ENCODE data around the gene NUP93. TPM values are rescaled to one million over a fixed set of nuclear protein-coding genes. Genes with fewer than 3 reads are reported as not detected.

The NUP93 gene
- 156 TPM for polyA plus RNA-seq (2013, experiment 1 of 4)
- 144 TPM for polyA plus RNA-seq (2013, experiment 2 of 4)
- polyA plus RNA-seq (2013, experiment 3 of 4) = 105 TPM
- polyA plus RNA-seq (2013, experiment 4 of 4) = 119 TPM

DNA sequence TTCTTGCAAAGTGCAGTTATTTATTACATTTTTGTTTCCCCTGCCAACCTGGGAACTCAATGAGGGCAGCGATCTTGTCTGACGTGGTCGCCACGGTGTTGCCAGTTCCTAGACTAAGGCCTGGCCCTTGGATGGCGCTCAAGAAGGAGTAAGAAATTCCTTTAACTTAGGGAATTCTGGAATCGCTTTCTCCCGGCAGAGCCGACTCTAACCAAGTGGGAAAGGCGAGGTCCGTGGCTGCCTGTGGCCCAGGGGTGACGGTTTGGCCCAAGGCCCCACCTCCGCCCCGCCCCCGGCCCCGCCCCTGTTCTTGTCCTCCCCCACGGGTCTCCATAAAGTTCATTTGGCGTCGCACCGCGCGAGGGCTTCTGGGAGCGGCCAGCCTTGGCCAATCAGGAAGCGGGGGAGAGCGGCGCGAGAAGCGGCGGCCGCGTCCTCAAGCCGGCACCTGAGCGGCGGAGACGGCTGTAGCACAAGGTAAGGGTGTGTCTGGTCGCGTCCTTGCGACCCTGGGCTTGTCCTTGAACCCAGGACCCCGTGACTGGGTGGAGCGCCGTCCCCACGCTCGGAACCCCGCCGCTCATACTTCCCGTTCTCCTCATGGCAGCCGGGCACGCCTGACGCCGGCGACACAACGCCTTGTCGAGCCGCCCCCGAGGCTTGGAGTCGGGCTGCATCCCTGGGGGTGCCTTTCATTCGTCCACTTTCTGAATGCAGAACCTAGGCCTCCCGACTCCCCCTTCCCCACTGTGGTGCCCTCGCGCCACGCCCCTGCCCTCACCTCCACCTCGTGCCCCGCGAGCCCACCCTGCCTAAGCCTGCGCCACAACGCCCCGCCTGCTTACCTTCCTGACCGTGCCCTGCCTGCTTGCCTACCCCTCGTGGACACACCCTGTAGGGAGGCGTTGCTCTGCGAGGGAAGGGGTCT is at the start of gene NUP93:
Gene NUP93, plus strand, starts transcription at position 395 of the 928 bp plus-strand sequence. CDS start 18,119 bp downstream, outside the sequence.
- Histone ChIP-seq H3K4me1 (ENCODE audit: control insufficient read depth, insufficient read depth, low read length) (peaks cover 7% of the 10 kb centered on the region), H3K27ac (ENCODE audit: insufficient read depth, low read depth, low read length, poor library complexity, severe bottlenecking) (peak within 1 kb of the TSS; percentile 65), H3K9me3 (ENCODE audit: control insufficient read depth, low read length) (no peaks in the 10 kb centered on the region), H3K4me3 (ENCODE audit: insufficient read depth, low read depth, low read length) (peak within 1 kb of the TSS; percentile 88), H3K27me3 (ENCODE audit: control insufficient read depth, insufficient read depth, low read length, poor library complexity, severe bottlenecking) (no peaks in the 10 kb centered on the region), H3K36me3 (ENCODE audit: control insufficient read depth, insufficient read depth, low read length) (no peaks in the 10 kb centered on the region)
- WGBS, 2 experiments = 0 to 1% methylated on average over 70 of the region's 70 CpGs

DNA sequence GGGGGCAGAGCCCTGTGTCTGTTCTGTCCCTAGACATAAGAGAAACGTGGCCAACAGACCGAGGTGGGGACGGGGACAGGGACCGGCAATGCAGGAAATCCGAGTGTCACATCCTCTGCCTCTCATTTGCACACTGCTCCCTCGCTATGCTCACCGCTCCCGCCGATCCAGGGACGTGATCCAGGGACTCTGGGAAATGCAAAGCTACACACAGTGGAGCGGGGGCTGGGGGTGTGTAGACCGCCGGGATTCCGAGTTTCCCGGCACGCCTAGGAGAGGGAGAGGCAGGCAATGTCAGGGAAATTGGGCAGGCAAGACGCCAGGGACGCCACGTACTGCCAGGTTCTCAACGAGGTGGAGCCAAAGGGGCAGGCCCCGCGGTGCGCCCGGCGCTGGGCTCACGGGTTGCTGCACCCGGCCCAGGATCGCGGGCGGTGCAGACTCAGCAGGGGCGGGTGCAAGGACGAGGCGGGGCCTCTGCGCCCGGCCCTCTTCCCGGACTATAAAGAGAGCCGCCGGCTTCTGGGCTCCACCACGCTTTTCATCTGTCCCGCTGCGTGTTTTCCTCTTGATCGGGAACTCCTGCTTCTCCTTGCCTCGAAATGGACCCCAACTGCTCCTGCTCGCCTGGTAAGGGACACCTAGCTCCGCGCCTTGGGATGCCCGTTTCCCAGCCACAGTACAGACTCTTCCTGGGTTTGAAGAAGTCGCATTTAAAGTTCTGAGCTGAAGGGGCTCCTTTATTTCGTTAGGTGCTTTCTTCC is 47.8 kb upstream of the NUP93 start, which contains the start of gene MT1X:
Gene MT1X, plus strand, starts transcription at position 532 of the 764 bp plus-strand sequence. Its CDS starts 71 bp downstream, at position 603.
- Histone ChIP-seq H3K9me3 (ENCODE audit: control insufficient read depth, low read length) (no peaks in the 10 kb centered on the region), H3K27me3 (ENCODE audit: control insufficient read depth, insufficient read depth, low read length, poor library complexity, severe bottlenecking) (peaks cover 50% of the 10 kb centered on the region), H3K4me3 (ENCODE audit: insufficient read depth, low read depth, low read length) (peak within 1 kb of the TSS; percentile 51), H3K36me3 (ENCODE audit: control insufficient read depth, insufficient read depth, low read length) (no peaks in the 10 kb centered on the region), H3K27ac (ENCODE audit: insufficient read depth, low read depth, low read length, poor library complexity, severe bottlenecking) (no peak within 1 kb of the TSS), H3K4me1 (ENCODE audit: control insufficient read depth, insufficient read depth, low read length) (peaks cover 6% of the 10 kb centered on the region)
- 1% methylated on average over 49 of the region's 49 CpGs for WGBS, 2 experiments

DNA sequence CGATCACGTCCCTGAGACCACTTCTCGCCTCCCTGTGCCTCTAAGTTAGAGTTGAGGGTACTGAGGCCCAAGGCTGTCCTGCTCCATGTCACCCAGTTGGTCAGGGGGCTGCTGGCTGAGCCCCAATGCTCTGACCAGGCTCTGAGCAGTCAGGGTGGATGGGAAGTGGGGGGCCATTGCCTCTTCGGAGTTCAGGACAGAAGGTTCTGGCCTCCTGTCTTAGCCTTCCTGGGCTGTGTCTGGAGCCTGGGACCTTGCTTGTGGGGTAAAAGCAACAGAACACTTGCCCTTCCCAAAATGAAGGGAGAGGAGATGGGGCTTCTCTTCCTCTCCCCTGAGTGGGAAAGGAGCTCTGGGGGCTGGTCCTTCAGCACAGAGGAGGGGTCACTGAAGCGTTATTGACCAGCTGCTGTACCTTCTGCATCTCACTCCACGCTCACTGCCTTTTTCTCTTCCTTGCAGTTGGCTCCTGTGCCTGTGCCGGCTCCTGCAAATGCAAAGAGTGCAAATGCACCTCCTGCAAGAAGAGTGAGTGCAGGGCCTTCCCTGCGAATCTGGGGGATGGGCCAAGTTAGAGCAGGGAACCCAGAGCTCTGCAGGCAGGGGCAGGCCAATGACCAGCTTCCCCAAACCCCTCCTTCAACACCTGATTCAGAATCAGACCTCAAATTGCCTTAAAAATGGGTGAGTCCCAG is 47.1 kb upstream of the NUP93 start:
- 27 to 31% methylated on average over 8 of the region's 8 CpGs for whole genome bisulfite sequencing, 2 experiments
- H3K4me3 ChIP-seq (ENCODE audit: insufficient read depth, low read depth, low read length) = peak overlapping the region; percentile 51
- peaks cover 43% of the 10 kb centered on the region for H3K27me3 ChIP-seq (ENCODE audit: control insufficient read depth, insufficient read depth, low read length, poor library complexity, severe bottlenecking)
- H3K36me3 ChIP-seq (ENCODE audit: control insufficient read depth, insufficient read depth, low read length) = no peaks in the 10 kb centered on the region
- peaks cover 6% of the 10 kb centered on the region for H3K4me1 ChIP-seq (ENCODE audit: control insufficient read depth, insufficient read depth, low read length)
- no peak overlapping the region for H3K27ac ChIP-seq (ENCODE audit: insufficient read depth, low read depth, low read length, poor library complexity, severe bottlenecking)
- no peaks in the 10 kb centered on the region for H3K9me3 ChIP-seq (ENCODE audit: control insufficient read depth, low read length)

DNA sequence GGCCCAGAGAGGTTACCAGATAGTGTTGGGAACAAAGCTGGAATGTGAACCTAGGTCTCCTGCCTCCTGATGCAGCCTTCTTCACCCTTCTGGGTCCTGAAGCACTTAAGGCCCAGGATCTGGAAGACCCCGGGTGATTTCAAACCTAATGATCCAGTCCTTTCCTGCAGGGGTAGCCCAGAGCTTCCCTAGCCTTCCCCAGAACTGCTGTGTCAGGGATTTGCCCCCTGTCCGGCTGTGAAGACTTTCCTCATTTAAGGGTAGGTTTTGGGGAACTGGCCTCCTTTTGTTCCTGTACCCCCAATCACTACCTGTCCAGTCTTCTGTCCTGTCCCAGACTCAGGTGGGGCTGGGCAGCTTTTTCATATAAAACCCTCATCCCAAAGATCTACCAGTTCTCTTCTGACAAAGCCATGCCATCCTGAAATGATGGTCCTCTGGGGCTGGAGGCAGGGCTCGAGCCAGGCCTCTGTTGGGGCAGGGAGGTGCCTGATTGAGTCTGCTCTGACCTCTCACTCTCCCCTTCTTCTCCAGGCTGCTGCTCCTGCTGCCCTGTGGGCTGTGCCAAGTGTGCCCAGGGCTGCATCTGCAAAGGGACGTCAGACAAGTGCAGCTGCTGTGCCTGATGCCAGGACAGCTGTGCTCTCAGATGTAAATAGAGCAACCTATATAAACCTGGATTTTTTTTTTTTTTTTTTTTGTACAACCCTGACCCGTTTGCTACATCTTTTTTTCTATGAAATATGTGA is 46.3 kb upstream of the NUP93 start:
- 77 to 83% methylated on average over 4 to 5 of the region's 5 CpGs for WGBS, 2 experiments
- Histone ChIP-seq H3K27ac (ENCODE audit: insufficient read depth, low read depth, low read length, poor library complexity, severe bottlenecking) (no peak overlapping the region), H3K4me1 (ENCODE audit: control insufficient read depth, insufficient read depth, low read length) (peaks cover 6% of the 10 kb centered on the region), H3K4me3 (ENCODE audit: insufficient read depth, low read depth, low read length) (no peak overlapping the region), H3K36me3 (ENCODE audit: control insufficient read depth, insufficient read depth, low read length) (no peaks in the 10 kb centered on the region), H3K27me3 (ENCODE audit: control insufficient read depth, insufficient read depth, low read length, poor library complexity, severe bottlenecking) (peaks cover 41% of the 10 kb centered on the region), H3K9me3 (ENCODE audit: control insufficient read depth, low read length) (no peaks in the 10 kb centered on the region)

DNA sequence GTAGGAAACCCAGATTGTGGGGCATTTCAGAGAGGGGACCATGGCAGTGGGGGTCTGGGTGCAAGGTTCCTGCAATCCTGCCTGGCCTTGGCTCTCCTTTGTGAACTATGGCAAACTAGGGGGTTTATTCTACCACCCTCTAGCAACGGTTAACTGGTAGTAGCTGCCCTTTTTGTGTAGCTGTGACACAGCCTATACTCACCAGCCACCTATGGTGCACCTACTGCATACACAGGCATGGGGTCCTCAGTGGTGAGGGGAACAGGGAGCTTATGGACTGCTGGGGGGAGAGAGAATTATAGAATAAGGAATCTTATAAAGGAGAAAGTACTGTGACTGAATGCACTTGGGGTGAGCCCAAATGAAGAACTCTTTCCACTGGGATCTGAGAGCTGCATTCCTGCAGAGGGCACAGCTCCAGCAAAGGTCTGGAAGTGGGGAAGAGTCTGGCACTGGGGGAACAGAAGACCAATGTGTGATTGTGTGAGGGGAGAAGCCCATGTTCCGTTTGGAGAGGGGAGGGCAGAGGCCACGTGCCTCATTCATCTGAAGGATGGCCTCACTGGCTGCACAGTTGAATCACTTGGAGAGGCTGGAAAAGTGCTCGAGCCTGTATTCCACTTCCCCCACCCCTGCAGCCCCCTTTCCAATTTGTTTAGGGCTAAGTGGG is 45.5 kb upstream of the NUP93 start:
- Histone ChIP-seq H3K27me3 (ENCODE audit: control insufficient read depth, insufficient read depth, low read length, poor library complexity, severe bottlenecking) (peaks cover 41% of the 10 kb centered on the region), H3K4me1 (ENCODE audit: control insufficient read depth, insufficient read depth, low read length) (peaks cover 6% of the 10 kb centered on the region), H3K36me3 (ENCODE audit: control insufficient read depth, insufficient read depth, low read length) (no peaks in the 10 kb centered on the region), H3K9me3 (ENCODE audit: control insufficient read depth, low read length) (no peaks in the 10 kb centered on the region), H3K4me3 (ENCODE audit: insufficient read depth, low read depth, low read length) (no peak overlapping the region), H3K27ac (ENCODE audit: insufficient read depth, low read depth, low read length, poor library complexity, severe bottlenecking) (no peak overlapping the region)
- WGBS, 2 experiments = 70 to 76% methylated on average over 4 of the region's 4 CpGs

DNA sequence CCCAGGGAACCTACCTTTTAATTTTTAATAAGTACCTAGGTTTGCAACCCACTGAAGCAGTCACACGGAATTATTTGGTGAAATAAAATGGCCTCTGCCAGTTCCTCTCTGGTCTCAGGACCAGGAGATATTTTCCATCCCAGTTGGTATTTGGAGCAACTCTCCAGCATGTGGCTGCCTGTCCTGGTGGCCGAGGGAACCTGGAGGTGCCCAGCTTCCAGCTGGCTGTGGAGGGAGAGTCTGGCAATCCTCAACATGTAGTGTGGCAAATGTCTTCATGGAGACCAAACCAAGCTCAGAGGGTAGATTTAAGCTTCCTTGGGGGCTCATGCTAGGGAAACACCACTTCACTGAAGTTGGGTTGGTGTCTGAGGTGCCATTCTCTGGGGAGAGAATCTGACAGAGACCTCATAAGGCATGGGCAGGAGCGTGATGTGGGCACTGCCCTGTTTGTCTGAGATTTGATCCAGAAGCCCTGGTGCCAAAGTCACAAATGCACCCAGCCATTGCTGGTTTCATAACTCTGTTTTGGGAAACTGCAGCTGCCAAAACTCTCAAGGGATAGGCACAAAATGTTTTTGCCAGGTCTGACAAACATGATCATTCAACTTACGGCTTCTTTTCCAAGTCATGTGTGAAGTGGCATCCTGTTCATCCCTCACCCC is 44.9 kb upstream of the NUP93 start:
- Histone ChIP-seq H3K27me3 (ENCODE audit: control insufficient read depth, insufficient read depth, low read length, poor library complexity, severe bottlenecking) (peaks cover 40% of the 10 kb centered on the region), H3K36me3 (ENCODE audit: control insufficient read depth, insufficient read depth, low read length) (no peaks in the 10 kb centered on the region), H3K4me3 (ENCODE audit: insufficient read depth, low read depth, low read length) (no peak overlapping the region), H3K27ac (ENCODE audit: insufficient read depth, low read depth, low read length, poor library complexity, severe bottlenecking) (no peak overlapping the region), H3K9me3 (ENCODE audit: control insufficient read depth, low read length) (no peaks in the 10 kb centered on the region), H3K4me1 (ENCODE audit: control insufficient read depth, insufficient read depth, low read length) (peaks cover 6% of the 10 kb centered on the region)
- 92 to 96% methylated on average over 4 of the region's 4 CpGs for WGBS, 2 experiments

DNA sequence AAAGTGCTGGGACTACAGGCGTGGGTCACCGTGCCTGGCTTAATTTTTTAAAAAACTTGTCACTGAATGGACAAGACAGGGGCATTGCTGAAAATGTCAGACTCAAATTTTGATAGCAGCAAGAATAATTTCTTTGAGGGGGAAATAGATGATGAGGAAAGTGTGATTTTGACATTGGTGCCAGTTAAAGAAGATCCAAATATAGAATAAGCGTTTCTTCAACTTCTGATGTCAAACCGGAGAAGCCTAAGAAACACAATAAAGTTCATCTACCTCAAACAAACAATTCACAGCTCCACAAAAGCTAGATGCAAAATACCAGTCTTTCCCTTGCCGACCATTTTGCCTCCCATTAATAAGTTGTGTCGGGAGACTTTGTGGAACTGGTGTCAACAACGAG is 43.2 kb upstream of the NUP93 start:
- Histone ChIP-seq H3K27me3 (ENCODE audit: control insufficient read depth, insufficient read depth, low read length, poor library complexity, severe bottlenecking) (peaks cover 25% of the 10 kb centered on the region), H3K36me3 (ENCODE audit: control insufficient read depth, insufficient read depth, low read length) (no peaks in the 10 kb centered on the region), H3K4me3 (ENCODE audit: insufficient read depth, low read depth, low read length) (no peak overlapping the region), H3K9me3 (ENCODE audit: control insufficient read depth, low read length) (no peaks in the 10 kb centered on the region), H3K4me1 (ENCODE audit: control insufficient read depth, insufficient read depth, low read length) (peaks cover 6% of the 10 kb centered on the region), H3K27ac (ENCODE audit: insufficient read depth, low read depth, low read length, poor library complexity, severe bottlenecking) (no peak overlapping the region)
- WGBS, 2 experiments = 93 to 95% methylated on average over 7 of the region's 7 CpGs

DNA sequence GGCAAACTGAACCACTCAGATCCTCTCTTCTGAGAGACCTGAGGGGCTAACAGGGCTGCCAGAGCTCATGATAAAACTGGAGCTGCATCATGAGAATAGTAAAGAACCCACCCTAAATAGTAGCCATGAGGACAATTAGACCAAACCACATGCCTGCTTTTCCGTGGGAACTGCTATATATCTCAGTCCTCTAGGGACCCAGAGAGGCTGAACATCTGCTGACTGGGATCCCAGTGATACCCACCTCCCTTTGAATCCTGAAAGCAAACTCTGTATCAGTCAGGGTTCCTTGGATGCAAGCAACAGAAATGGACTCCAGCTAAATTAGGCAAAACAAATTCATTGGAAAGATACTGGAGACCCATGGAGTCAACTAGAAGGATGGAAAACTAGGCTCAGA is 41.2 kb upstream of the NUP93 start:
- no peak overlapping the region for H3K4me3 ChIP-seq (ENCODE audit: insufficient read depth, low read depth, low read length)
- WGBS, 2 experiments = 55 to 61% methylated on average over 1 of the region's 1 CpG

More for the DNA sequence above, 41.2 kb upstream of the NUP93 start:
- Histone ChIP-seq H3K27ac (ENCODE audit: insufficient read depth, low read depth, low read length, poor library complexity, severe bottlenecking) (no peak overlapping the region), H3K36me3 (ENCODE audit: control insufficient read depth, insufficient read depth, low read length) (no peaks in the 10 kb centered on the region), H3K27me3 (ENCODE audit: control insufficient read depth, insufficient read depth, low read length, poor library complexity, severe bottlenecking) (peaks cover 5% of the 10 kb centered on the region), H3K9me3 (ENCODE audit: control insufficient read depth, low read length) (no peaks in the 10 kb centered on the region), H3K4me1 (ENCODE audit: control insufficient read depth, insufficient read depth, low read length) (no peaks in the 10 kb centered on the region)
